KMS-11 (cell line): ENCODE results near the gene TMEM89.

ENCODE experiments used
- H2AFZ ChIP-seq: fragments of 200-600 bp; sonication (generic); 2 replicates; pipeline ENCODE4 v1.6.1; 2016; ENCODE audit warnings: antibody characterized with exemption, mixed run types, low read depth
- H3K27ac ChIP-seq: fragments of 200-600 bp; sonication (generic); 2 replicates; pipeline ENCODE4 v1.6.1; 2016; ENCODE audit warnings: mild to moderate bottlenecking, mixed run types
- H3K27me3 ChIP-seq: fragments of 200-600 bp; sonication (generic); 2 replicates; pipeline ENCODE4 v1.6.1; 2017; ENCODE audit warnings: mild to moderate bottlenecking, low read depth, mixed run types, moderate library complexity; ENCODE audit not compliant: insufficient read depth
- H3K36me3 ChIP-seq: fragments of 200-600 bp; sonication (generic); 2 replicates; pipeline ENCODE4 v1.6.1; 2017; ENCODE audit warnings: mild to moderate bottlenecking, mixed run types; ENCODE audit not compliant: insufficient read depth
- H3K4me1 ChIP-seq: fragments of 200-600 bp; sonication (generic); 2 replicates; pipeline ENCODE4 v1.6.1; 2016; ENCODE audit warnings: mild to moderate bottlenecking, low read depth, mixed run types; ENCODE audit not compliant: poor library complexity, severe bottlenecking
- H3K4me2 ChIP-seq: fragments of 200-600 bp; sonication (generic); 2 replicates; pipeline ENCODE4 v1.7.0; 2016; ENCODE audit warnings: mild to moderate bottlenecking, mixed run types
- H3K4me3 ChIP-seq: fragments of 200-600 bp; sonication (generic); IDR thresholded peaks from 2 replicates; pipeline ENCODE4 v1.6.1; 2017; ENCODE audit warnings: low read depth, low read length, mixed read lengths; ENCODE audit not compliant: insufficient read depth
- H3K79me2 ChIP-seq: fragments of 200-600 bp; sonication (generic); 2 replicates; pipeline ENCODE4 v1.6.1; 2016; ENCODE audit warnings: low read depth, mixed run types; ENCODE audit not compliant: insufficient read depth
- H3K9ac ChIP-seq: fragments of 200-600 bp; sonication (generic); 2 replicates; pipeline ENCODE4 v1.6.1; 2016; ENCODE audit warnings: mild to moderate bottlenecking, mixed run types
- H4K20me1 ChIP-seq: fragments of 200-600 bp; sonication (generic); 2 replicates; pipeline ENCODE4 v1.6.1; 2016; ENCODE audit warnings: mild to moderate bottlenecking, mixed run types; ENCODE audit not compliant: insufficient read depth
- TF ChIP-seq, protein P1 (sequence below): fragments of 200-600 bp; sonication (generic); conservative IDR thresholded peaks from 2 replicates; pipeline ENCODE4 v1.6.1; 2017; ENCODE audit warnings: low read depth, mild to moderate bottlenecking, antibody characterized with exemption, low read length, moderate library complexity, mixed read lengths

The TMEM89 gene

DNA sequence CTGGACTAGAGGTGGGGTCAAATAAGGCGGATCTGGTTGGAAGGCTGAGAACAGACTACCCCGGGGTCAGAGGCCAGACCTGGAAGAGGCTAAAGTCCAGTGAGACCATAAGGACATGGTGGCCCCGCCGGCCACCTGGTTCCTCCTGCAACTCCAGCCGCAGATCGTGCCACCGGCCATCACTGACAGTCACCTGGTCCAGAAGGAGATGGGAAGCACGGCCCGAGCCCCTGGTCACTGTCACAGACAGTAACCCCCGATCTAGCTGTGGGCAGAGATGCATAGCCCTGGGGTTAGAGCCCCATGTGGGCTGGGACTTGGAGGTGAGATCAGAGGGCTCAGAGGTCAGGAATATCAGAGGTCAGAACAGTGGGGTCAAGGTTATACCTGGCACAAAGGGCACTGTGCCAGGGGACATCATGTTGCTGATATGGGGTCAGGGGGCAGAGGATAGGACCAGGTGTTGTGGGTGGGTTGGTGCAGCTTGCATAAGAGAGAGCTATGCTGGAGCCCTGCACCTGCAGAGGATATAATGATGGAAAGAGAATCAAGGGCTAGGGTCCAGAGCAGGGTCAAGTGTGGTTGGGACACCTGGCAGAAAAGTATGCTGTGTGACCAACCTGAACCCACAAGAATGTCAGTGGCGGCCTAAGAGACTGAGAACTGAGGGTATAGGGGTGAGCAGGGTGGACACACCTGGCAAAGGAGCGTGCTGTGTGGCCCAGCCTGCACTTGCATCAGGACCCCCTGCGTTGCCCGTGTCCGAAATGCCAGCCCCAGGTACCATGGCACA lies 31.6 kb upstream of the TMEM89 start:
- Histone ChIP-seq H3K4me1 (peaks cover 20% of the 10 kb centered on the region), H3K27ac (no peak overlapping the region), H3K27me3 (no peaks in the 10 kb centered on the region), H3K9ac (no peak overlapping the region), H3K4me3 (no peak overlapping the region), H4K20me1 (no peaks in the 10 kb centered on the region), H2AFZ (no peak overlapping the region), H3K36me3 (no peaks in the 10 kb centered on the region), H3K79me2 (no peaks in the 10 kb centered on the region), H3K4me2 (peak overlapping the region; percentile 25; the same call in 1 of the 2 replicates)
- TF ChIP-seq, protein P1, sequence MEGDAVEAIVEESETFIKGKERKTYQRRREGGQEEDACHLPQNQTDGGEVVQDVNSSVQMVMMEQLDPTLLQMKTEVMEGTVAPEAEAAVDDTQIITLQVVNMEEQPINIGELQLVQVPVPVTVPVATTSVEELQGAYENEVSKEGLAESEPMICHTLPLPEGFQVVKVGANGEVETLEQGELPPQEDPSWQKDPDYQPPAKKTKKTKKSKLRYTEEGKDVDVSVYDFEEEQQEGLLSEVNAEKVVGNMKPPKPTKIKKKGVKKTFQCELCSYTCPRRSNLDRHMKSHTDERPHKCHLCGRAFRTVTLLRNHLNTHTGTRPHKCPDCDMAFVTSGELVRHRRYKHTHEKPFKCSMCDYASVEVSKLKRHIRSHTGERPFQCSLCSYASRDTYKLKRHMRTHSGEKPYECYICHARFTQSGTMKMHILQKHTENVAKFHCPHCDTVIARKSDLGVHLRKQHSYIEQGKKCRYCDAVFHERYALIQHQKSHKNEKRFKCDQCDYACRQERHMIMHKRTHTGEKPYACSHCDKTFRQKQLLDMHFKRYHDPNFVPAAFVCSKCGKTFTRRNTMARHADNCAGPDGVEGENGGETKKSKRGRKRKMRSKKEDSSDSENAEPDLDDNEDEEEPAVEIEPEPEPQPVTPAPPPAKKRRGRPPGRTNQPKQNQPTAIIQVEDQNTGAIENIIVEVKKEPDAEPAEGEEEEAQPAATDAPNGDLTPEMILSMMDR = no peak

- Histone ChIP-seq H2AFZ (no peak overlapping the region), H3K4me1 (peaks cover 20% of the 10 kb centered on the region), H3K9ac (no peak overlapping the region), H3K36me3 (no peaks in the 10 kb centered on the region), H3K27ac (no peak overlapping the region), H3K79me2 (no peaks in the 10 kb centered on the region), H3K4me2 (no peak overlapping the region), H3K4me3 (no peak overlapping the region), H4K20me1 (no peaks in the 10 kb centered on the region), H3K27me3 (no peaks in the 10 kb centered on the region)
- TF ChIP-seq, protein P1 = no peak
These were observed 30.2 kb upstream of the TMEM89 start for GRCh38 chr3:48651771-48652170.

DNA sequence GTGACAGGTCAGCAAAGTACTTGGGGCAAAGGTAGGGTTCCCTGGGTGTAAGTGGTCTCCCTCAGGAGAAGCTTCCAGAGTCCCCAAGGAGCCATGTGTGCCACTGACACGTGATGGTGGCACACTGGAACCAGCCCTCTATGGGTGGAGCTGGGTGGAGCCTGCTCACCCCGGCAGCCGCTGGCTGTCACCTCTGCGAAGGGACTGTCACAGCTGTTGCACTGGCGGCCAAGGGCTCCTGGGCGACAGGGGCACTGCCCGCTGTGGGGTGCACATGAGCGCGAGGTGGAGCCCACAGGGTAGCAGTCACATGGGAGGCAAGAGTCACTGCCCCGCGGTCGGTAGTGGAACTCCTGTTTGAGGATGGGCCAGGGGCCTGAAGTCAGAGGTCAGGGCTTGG lies 29.2 kb upstream of the TMEM89 start:
- Histone ChIP-seq H3K4me2 (no peak overlapping the region), H3K36me3 (no peaks in the 10 kb centered on the region), H3K27me3 (no peaks in the 10 kb centered on the region), H3K79me2 (no peaks in the 10 kb centered on the region), H4K20me1 (no peaks in the 10 kb centered on the region), H2AFZ (no peak overlapping the region), H3K27ac (no peak overlapping the region), H3K9ac (no peak overlapping the region), H3K4me1 (peaks cover 20% of the 10 kb centered on the region), H3K4me3 (no peak overlapping the region)
- TF ChIP-seq, protein P1 = no peak

DNA sequence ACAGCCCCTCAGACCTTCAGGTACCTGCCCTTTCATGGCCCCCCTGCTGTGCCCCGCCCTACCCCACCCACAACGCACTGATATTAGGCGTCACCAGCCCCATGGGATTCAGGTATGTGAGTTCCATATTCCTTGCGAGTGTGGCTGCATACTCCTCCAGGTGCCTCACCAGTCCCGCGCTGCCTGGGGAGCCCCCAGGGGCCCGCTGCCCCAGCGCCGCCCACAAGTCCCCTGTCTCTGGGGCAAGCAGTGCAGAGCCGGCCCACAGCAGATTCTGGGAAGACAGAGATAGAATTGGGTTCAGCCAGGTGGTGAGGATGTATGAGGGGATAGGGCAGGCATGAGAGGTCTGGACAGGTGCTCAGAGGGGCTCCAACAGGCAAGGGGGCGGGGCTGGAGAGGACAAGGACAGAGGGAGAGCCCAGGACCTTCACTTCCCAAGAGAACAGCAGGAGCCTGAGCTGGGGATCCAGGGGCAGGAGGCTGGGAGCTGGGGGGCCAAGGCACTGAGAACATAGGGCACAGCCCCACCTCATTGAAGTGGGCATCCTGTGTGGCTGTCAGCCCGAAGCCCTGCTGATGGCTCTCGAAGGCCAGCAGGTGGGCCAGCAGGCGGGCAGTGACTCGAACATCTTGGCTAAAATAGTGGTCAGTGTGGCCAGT lies 26.8 kb upstream of the TMEM89 start:
- Histone ChIP-seq H4K20me1 (no peaks in the 10 kb centered on the region), H3K4me1 (peaks cover 13% of the 10 kb centered on the region), H3K36me3 (no peaks in the 10 kb centered on the region), H3K4me3 (no peak overlapping the region), H3K27me3 (no peaks in the 10 kb centered on the region), H3K9ac (no peak overlapping the region), H3K27ac (no peak overlapping the region), H3K79me2 (no peaks in the 10 kb centered on the region), H3K4me2 (no peak overlapping the region), H2AFZ (no peak overlapping the region)
- TF ChIP-seq, protein P1 = no peak
